ENCODE data around the gene FAM135A. TPM values are rescaled to one million over a fixed set of nuclear protein-coding genes. Genes with fewer than 3 reads are reported as not detected.
"Not testable (repeated sequence)": the region's sequence is repeated elsewhere in the genome, so short reads cannot be mapped to it uniquely, and the experiment has no call there.

The FAM135A gene
- total RNA-seq, 1 donor from 2014 or later = 12.6 TPM

DNA sequence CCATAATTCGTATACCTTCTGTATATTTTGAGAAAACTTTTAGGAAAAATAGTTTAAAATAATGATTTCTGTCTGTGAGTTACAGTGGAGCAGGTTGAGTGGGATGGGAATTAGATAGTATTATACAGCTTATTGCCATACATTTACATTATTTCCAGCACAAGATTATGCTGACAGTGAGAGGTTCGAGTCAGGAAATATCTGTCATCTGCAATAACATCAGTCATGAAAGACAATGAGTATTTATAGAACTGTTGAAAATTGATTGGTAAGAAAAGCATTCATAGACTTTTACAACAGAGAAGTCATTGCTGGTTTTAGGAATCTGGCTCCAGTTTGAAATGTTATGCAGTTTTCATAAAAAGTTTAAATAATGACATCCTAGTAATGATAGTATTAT lies 45.9 kb downstream of the FAM135A start:
- no peak for DNase-seq (ENCODE audit: low read depth, low spot score)

DNA sequence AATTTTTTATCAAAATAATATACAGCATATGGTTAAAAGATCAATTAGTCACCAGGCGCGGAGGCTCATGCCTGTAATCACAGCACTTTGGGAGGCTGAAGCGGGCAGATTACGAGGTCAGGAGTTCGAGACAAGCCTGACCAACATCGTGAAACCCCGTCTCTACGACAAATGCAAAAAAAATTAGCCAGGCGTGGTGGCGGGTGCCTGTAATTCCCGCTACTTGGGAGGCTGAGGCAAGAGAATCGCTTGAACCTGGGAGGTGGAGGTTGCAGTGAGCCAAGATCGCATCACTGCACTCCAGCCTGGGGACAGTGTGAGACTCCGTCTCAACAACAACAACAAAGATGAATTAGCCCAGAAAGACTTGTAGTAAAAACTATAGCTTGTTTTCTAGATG lies 46.4 kb downstream of the FAM135A start:
- not testable (repeated sequence) for DNase-seq (ENCODE audit: low read depth, low spot score)

DNA sequence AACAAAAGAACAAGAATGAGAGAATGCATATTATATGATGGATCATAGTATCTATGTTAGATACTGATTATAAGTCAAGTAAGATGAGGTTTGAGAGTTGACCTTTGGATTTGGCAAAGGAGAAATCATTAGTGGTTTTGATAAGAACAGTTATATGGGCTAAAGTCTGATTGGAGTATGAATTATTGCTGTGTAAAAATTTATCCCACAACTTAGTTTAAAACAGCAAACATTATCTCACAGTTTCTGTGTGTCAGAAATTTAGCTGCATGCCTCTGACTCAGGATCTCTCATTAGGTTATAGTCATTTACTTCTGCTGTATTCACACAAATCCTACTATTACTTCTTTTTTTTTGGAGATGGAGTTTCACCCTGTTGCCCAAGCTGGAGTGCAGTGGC lies 56.7 kb downstream of the FAM135A start:
- no peak for DNase-seq (ENCODE audit: low read depth, low spot score)

DNA sequence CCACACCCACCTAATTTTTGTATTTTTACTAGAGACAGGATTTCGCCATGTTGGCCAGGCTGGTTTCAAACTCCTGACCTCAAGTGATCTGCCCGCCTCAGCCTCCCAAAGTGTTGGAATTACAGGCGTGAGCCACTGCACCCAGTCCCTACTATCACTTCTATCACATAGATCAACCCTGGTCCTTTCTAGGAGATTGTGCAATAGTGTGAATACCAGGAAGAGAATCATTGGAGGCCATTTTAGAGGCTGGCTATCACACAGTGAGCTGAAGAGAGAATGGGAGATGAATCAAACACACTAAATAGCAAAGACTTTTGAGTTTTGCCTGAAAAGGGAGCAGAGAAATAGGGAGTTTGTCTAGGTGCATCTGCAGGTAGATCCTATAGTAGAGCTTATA lies 57.2 kb downstream of the FAM135A start:
- DNase-seq (ENCODE audit: low read depth, low spot score) = not testable (repeated sequence)

DNA sequence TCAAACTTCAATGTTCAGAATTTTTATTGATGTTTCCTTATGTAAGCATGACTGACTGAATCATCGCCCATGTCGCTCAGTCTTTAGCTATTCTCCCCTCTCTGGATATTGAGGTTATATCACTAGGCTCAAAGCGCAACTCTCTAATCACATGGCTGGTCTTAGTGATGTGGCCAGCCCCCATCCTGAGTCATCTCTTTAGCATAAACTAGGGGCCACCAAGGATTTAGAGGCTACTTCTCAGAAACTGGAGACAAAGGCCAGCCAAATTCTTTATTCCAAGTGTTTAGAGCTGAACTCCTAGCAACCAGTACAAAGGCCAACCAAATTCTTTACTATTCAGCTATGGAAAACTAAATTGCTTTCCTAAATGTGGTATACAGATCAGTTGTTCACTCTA lies 61.4 kb downstream of the FAM135A start:
- DNase-seq (ENCODE audit: low read depth, low spot score) = no peak

DNA sequence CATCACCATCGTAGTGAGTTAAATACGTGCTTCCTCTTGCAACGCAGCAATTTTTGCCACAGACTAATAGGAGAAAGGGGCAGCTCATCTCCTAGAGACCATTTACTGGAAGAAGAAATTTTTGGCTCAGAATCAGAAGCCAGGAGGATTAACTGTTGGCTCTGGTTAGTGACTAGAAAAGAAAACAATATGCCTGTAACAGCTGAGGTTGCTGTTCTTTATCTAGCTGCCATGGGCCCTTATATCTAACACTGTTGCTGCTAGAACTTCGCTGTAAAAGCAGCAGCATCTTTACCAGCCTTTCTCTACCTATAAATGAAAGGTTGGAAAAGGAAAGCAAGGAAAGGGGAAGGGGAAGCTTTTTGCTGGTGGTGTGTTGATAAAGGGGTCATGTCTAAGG lies 65.9 kb downstream of the FAM135A start:
- no peak for DNase-seq (ENCODE audit: low read depth, low spot score)

DNA sequence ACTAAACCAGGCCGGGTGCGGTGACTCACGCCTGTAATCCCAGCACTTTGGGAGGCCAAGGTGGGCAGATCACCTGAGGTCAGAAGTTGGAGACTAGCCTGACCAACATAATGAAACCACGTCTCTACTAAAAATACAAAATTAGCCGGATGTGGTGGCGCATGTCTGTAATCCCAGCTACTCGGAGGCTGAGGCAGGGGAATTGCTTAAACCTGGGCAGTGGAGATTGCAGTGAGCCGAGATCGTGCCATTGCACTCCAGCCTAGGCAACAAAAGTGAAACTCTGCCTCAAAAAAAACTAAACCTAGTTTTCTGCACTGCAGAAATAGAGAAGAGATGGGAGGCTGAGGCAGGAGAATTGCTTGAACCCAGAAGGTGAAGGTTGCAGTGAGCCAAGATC lies 73.3 kb downstream of the FAM135A start:
- not testable (repeated sequence) for DNase-seq (ENCODE audit: low read depth, low spot score)

DNA sequence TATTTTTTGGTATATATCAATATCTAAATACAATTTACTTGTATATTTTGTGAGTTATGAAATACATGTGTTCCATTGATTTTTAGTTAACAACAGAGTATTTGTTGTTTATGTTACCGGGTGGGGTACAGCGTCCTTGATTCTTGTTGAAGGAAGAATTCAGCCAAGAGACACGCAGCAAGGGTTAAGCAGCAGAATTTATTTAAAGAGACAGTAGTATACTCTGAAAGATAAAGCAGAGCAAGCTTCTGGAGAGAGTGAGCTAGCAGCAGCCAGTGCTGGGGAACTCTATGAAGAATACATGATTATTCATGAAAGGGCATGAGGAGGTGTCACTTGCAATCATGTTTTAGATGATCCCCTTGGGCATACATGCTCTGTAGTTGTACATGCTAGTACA lies 76.1 kb downstream of the FAM135A start:
- no peak for DNase-seq (ENCODE audit: low read depth, low spot score)

DNA sequence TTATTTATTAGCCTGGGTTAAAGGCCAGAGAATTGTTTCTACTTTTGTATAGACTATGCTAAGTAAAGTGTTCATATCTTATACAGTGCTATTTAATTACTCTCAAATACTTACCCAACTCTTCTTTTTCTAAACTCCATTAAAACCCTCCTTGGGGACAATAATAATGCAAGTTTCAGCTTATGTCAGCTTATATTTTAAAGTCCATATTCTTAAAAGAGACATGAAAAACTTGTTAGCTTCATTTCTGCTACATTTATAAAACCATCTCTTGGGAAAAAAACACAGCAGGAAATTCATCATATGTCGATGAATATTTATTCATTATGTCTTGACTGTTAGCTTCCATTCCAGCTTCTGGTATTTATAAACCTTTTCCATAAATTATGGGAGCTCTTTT lies 81.5 kb downstream of the FAM135A start:
- DNase-seq (ENCODE audit: low read depth, low spot score) = no peak

DNA sequence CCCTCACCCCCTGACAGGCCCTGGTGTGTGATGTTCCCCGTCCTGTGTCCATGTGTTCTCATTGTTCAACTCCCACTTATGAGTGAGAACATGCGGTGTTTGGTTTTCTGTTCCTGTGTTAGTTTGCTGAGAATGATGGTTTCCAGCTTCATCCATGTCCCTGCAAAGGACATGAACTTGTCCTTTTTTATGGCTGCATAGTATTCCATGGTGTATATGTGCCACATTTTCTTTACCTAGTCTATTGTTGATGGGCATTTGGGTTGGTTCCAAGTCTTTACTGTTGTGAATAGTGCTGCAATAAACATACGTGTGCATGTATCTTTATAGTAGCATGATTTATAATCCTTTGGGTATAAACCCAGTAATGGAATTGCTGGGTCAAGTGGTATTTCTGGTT lies 82.5 kb downstream of the FAM135A start:
- not testable (repeated sequence) for DNase-seq (ENCODE audit: low read depth, low spot score)

DNA sequence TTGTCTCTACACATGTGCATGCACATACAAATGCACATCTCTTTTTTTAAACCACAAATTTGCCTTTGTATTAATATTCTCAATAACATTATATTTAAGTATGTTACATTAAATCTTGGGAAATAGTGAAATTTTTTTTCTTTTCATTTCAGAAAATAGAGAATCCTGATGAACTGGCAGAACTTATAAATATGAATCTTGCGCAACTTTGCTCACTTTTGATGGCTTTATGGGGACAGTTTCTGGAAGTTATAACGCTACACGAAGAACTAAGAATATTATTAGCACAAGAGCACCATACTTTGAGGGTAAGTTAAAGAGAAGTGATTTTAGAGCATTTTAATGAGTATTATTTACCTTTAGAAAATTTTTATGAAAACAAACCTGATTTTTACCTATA lies 89.2 kb downstream of the FAM135A start:
- DNase-seq (ENCODE audit: low read depth, low spot score) = no peak

DNA sequence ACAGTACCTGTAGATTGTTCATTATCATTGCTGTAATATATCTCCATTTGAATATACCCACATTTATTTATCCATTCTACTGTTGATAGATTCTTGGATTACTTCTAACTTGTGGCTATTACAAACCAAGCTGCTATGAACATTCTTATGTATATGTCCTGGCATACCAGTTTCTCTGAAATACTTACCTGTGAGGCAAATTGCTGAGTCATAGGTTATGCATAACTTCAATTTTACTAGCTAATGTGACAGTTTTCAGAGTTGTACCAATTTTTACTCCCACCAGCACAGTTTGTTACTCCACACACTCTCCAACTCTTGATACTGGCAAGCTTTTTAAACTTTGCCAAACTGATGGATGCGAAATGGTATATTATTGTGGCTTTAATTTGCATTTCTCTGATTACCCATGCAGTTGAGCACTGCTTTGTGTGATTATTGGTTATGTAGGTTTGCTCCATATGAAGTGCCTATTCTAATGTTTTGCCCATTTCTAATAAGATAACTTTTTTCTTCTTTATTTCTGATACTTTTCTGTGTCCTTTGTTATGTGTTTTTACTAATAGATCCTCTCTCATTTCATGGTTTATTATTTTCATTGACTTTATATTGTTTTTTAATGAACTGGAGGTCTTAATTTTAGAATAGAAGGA lies 90.6 kb downstream of the FAM135A start:
- no peak for DNase-seq (ENCODE audit: low read depth, low spot score)

DNA sequence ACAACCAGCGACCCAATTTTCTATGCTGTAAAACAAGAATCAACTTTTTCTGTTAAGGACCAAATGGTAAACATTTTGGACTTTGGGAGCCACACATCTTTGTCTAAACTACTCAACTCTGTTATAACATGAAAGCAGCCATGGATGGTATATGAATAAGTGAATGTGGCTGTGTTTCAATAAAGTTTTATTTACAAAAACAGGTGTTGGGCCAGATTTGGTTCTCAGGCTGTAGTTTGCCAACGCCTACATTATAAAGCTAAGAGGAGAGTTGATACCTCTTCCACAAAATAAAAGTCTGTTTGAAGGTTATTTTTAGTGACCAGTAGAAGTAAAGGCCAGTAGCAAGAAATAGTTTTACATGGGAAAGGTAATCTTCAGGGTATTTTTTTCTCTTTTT lies 93.0 kb downstream of the FAM135A start:
- DNase-seq (ENCODE audit: low read depth, low spot score) = no peak

DNA sequence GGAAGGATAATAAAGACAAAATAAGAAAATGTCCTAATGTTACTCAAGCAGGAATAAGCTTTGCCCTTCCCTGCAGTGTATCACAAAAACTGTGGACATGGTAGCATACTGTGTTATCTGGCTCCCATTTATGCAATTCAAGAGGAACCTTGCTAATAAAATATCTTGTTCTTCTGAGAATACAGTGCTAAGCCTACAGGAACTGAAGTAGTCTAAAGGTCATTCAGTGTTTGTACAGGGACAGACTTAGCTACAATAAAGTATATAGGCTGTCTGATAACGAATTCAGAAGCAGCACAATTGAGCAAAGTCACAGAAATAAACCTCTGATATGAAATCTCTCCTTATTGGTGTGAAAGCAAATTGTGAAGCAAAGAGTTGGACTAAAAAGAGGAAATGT lies 93.9 kb downstream of the FAM135A start:
- no peak for DNase-seq (ENCODE audit: low read depth, low spot score)

DNA sequence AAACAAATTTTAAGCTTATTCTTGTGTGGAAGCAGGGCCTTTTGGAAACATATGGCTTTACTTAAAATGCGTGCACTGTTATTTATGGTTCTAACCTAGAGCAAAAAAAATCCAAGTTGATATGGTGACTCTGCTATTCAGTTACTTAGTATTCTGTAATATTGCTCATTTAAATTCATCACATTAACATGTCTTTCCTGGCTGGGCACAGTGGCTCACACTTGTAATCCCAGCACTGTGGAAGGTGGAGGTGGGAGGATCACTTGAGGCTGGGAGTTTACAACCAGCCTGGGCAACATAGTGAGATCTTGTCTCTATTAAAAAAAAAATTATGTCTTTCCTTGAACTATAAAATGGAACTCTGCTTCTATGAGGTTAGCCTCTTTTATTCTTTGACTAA lies 95.6 kb downstream of the FAM135A start:
- no peak for DNase-seq (ENCODE audit: low read depth, low spot score)

DNA sequence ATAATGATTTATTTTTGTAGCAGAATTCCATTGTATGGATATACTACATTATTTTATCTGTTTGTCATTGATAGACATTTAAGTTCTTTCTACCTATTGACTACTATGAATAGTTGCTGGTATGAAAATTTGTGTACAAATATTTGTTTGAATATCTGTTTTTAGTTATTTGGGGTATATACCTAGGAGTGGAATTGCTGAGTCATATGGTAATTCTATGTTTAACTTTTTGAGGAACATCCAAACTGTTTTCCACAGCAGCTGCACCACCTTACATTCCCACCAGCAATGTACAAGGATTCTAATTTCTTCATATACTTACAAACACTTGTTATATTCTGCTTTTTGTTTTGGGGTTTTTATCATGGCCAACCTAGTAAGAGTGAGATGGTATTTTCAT lies 97.3 kb downstream of the FAM135A start:
- DNase-seq (ENCODE audit: low read depth, low spot score) = no peak

DNA sequence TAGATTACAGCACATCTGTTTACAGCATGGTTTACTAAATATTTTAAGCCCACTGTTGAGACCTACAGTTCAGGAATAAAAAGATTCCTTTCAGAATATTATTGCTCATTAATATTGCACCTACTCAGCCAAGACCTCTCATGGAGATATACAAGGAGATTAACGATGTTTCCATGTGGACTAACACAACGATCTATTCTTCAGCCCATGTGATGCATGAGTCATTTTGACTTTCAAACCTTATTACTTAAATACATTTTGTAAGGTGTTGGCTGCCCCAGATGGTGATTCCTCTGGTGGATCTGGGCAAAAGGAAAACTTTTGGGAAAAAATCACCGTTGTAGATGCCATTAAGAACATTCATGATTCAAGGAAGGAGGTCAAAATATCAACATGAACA lies 105.4 kb downstream of the FAM135A start:
- DNase-seq (ENCODE audit: low read depth, low spot score) = no peak

DNA sequence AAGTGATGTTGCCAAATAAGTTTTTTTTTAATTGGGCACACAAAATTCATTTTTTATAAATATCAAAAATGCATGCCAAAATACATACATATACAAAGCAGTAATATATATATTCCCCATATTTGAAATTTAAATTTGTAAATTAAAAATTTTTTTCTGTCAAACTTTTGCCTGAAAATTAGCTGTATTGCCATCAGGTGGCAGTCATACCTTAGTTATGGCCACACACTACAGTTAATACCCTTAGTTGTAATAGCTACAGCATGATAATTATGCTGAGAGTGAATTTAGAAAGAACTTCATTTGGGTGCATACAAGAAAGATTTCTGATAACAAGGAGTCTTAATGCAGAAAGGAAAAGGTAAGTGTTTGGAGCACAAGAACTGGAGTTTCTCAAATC lies 107.3 kb downstream of the FAM135A start:
- DNase-seq (ENCODE audit: low read depth, low spot score) = no peak

DNA sequence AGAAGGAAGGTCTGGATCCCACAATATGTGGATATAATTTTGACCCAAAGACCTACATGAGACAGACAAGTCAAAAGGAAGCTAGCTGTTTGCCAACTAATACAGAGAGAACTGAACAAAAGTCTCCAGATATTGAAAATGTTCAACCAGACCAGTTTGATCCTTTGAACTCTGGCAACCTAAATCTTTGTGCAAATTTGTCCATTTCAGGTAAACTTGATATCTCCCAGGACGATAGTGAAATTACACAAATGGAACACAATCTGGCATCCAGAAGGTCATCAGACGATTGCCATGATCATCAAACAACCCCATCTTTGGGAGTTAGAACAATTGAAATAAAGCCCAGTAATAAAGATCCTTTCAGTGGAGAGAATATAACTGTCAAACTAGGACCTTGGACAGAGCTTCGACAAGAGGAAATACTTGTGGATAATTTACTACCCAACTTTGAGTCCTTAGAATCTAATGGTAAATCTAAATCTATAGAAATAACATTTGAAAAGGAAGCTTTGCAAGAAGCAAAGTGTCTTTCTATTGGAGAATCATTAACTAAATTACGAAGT lies 111.5 kb downstream of the FAM135A start:
- no peak for DNase-seq (ENCODE audit: low read depth, low spot score)

DNA sequence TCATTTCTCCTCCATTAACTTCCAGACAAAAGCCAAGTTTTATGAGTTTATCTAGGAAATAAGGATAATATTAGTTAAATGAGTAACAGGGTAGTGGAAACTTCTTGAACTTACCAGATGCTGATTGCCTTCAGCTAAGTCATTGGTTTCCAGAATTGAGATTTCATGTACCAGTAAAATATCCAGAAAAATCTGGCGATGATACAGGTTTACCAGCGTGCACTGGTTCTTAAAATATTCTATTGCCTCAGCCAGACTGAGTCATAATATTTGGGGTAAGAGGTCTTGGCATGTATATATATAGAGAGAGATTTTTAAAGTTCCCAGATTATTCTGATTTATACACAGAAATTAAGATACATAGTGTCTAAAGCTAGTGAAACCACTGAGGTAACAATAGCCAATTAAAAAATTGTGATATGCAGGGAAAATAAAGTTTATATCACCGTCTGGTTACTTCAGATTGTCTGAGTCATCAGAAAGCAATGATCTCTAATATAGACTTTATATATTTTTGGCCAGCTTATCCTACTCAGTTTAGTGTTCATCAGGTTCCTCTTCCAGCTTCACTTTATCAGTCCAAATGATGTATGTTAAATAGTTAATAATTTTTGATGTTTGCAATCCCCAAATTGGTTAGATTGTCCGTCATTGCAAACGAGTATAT lies 113.9 kb downstream of the FAM135A start:
- DNase-seq (ENCODE audit: low read depth, low spot score) = no peak

DNA sequence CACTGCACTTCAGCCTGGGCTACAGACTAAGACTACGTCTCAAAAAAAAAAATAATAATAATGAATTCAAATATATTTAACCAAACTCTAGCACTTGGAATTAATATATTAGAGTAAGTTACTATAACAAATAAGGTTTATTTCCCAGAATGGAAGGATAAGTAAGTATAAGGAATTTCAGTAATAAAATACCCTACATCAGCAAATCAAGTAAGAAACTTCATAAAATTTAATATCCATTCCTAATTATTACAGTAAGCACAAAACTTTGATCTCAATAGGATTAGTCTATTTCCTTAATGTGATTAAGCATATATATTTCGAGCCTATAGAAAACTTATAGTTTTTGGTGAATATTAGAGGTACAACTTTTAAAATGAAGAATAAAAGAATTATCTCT lies 116.7 kb downstream of the FAM135A start:
- DNase-seq (ENCODE audit: low read depth, low spot score) = no peak

DNA sequence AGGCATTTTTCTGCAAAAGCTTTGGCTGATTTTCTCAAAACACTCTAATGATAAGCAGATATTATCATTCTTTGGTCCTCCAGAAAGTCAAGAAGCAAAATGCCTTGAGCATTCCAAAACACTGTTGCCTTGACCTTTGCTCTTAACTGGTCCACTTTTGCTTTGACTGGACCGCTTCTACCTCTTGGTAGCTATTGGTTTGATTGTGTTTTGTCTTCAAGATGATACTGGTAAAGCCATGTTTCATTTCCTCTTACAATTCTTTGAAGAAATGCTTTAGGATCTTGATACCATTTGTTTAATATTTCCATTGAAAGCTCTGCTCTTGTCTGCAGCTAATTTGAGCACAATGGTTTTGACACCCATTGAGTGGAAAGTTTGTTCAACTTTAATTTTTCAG lies 117.8 kb downstream of the FAM135A start:
- DNase-seq (ENCODE audit: low read depth, low spot score) = no peak

DNA sequence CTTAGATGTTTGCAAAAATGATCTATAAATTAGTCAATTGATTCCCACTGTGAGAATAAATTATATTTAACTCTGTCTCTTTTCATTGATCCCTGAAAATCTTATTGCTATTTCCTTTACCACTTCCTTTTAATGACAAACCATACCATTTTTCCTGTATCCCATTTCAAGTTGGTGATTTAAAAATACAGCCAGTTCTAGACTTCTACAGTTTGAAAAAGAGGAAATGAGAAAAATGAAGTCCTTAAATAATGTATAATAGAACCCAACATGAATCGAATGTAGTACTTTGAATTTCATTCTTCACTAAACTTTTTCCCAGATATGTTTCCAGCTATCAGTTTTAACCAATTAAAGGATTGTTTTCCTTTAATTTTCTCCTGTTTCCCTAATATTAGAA lies 124.0 kb downstream of the FAM135A start:
- DNase-seq (ENCODE audit: low read depth, low spot score) = no peak
